Right lobe of liver (tissue), 6 donors: Measurements from ENCODE around the gene SKIC3. TPM values are rescaled to one million over a fixed set of nuclear protein-coding genes. Genes with fewer than 3 reads are reported as not detected.
A peak's percentile ranks its signal among the peaks of the same experiment; 100 is the strongest.

ENCODE experiments used
- ATAC-seq, 4 donors: fragments of 200-7000 bp; cut with Tn5 transposase; one replicate each; pipeline ENCODE4 v1.9.1; 2020; ENCODE audit warnings: mild to moderate bottlenecking in 4 of 4, moderate library complexity in 4 of 4
- DNase-seq, 3 donors: peaks; one replicate each; pipeline ENCODE4 v3.0.0-alpha.2; 2020
- H3K27ac ChIP-seq, 3 donors: fragments of 200-600 bp; one replicate each; pipeline ENCODE4 v1.8.0; 2022
- H3K27me3 ChIP-seq, 2 donors: fragments of 200-600 bp; one replicate each; pipeline ENCODE4 v1.8.0; 2022
- H3K36me3 ChIP-seq, 4 donors: fragments of 200-600 bp; sonication (generic) in 1 of 4; one replicate each; pipeline versions ENCODE4 v1.5.1 to v1.8.0; 2017 to 2022; ENCODE audit warnings: control low read depth in 1 of 4
- H3K4me1 ChIP-seq, 4 donors: fragments of 200-600 bp; sonication (generic) in 1 of 4; one replicate each; pipeline versions ENCODE4 v1.5.1 to v1.8.0; 2017 to 2022; ENCODE audit warnings: control low read depth in 1 of 4
- H3K4me3 ChIP-seq, 3 donors: fragments of 200-600 bp; one replicate each; pipeline ENCODE4 v1.8.0; 2022
- H3K9me3 ChIP-seq, 4 donors: fragments of 200-600 bp; sonication (generic) in 1 of 4; one replicate each; pipeline versions ENCODE4 v1.5.1 to v1.8.0; 2017 to 2022; ENCODE audit warnings: control low read depth in 1 of 4
- POLR2A ChIP-seq: fragments of 450-650 bp; IDR thresholded peaks from one replicate; pipeline ENCODE4 v1.6.1; 2017; ENCODE audit warnings: antibody characterized with exemption, mild to moderate bottlenecking
- WGBS: methylation state at CpG from one replicate; pipeline ENCODE4 v1.1.6; 2018; ENCODE audit warnings: low coverage, low lambda C conversion rate; ENCODE audit not compliant: insufficient coverage; ENCODE audit errors: missing lambda C conversion rate; 5-methylcytosine and 5-hydroxymethylcytosine counted together
- intact Hi-C, 2 donors: fragments of 100-400 bp; cut with DNase I; formaldehyde crosslinking; loops; one replicate each; pipeline versions ENCODE4 v1.11.2 to v1.14.1; 2022
- total RNA-seq, 6 experiments: library from RNA; depleted of rRNA in 2 of 6; stranded (reverse); fragments of >200 nt in 2 of 6; fragmentation: NEBNext Ultra II Directional in 3 of 6; extraction: Animal tissue kit (Norgen Biotek cat#: 25700) in 3 of 6; gene quantifications; one replicate each; pipeline versions ENCODE4 v1.1.0 to v1.2.4, GENCODE V29; 2016 to 2023
- TF ChIP-seq, protein P1 (sequence below), 4 donors: fragments of 200-600 bp in 3 of 4; fragments of 450-650 bp in 1 of 4; IDR thresholded peaks; one replicate each; pipeline versions ENCODE4 v1.5.1 to v1.8.0; 2016 to 2022; ENCODE audit warnings: antibody characterized with exemption in 4 of 4, mild to moderate bottlenecking in 2 of 4
- donor health status: DM: no; HTN: yes; CAD: no.
- donor health status: DM: no; HTN: no; CAD: no.
- donor health status: DM: no; HTN: no; CAD: no.
- donor health status: DM: no; HTN: yes; CAD: no.
- donor health status: DM: no; HTN: yes; CAD: no.

Gene SKIC3
- total RNA-seq, 6 experiments from 2014 or later = 29.0 to 42.2 (median 38.0) TPM

DNA sequence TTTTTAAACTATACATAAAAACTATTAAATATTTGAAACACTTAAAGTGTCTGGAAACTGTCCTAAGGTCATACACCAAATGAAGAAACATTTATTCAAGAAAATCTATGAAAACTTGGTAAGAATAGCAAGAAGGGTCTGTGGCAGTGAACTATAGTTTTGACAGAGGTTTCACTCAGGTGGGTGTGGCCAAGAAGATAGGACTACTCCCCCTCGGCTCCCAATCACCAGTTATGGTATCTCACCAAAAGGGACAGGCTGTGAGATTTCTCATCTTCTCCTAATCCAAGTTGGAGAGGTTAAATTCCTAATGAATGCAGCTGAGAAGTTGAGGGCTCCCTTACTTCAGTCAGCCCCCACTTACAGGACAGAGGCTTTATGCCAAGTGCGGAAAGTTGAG is 3.1 kb upstream of the SKIC3 start:
- intact Hi-C loops = no loop called here
- Histone ChIP-seq H3K27me3 (no peaks in the 10 kb centered on the region), H3K4me1 (peaks cover 0 to 16% (median 0%) of the 10 kb centered on the region in 4 donors), H3K27ac (no peak overlapping the region), H3K36me3 (no peaks in the 10 kb centered on the region), H3K9me3 (no peaks in the 10 kb centered on the region), H3K4me3 (no peak overlapping the region)
- 85% methylated on average over 2 of the region's 2 CpGs for WGBS
- DNase-seq (no peak), ATAC-seq (no peak)
- TF ChIP-seq, protein P1, sequence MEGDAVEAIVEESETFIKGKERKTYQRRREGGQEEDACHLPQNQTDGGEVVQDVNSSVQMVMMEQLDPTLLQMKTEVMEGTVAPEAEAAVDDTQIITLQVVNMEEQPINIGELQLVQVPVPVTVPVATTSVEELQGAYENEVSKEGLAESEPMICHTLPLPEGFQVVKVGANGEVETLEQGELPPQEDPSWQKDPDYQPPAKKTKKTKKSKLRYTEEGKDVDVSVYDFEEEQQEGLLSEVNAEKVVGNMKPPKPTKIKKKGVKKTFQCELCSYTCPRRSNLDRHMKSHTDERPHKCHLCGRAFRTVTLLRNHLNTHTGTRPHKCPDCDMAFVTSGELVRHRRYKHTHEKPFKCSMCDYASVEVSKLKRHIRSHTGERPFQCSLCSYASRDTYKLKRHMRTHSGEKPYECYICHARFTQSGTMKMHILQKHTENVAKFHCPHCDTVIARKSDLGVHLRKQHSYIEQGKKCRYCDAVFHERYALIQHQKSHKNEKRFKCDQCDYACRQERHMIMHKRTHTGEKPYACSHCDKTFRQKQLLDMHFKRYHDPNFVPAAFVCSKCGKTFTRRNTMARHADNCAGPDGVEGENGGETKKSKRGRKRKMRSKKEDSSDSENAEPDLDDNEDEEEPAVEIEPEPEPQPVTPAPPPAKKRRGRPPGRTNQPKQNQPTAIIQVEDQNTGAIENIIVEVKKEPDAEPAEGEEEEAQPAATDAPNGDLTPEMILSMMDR (IDR thresholded peaks at IDR 0.05) = no peak
- TF ChIP-seq POLR2A = no peak

DNA sequence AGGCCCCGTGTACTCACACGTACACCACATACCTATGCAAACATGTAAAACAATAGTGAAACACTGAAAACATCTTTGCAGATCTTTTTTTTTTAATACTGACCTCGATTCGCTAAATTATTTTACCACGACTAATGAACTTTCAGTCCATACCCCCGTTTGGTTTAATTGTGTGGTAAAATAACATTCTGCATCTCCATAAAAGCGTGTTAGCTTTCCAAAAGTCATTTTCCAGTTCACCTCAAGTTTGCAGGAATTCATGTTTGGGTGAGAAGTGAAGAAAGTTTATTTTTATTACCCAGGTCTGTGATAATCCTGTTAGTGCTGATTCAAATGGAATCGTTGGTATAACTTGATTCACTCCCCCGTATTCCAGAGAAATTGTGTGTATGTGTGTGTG is 776 bp upstream of the SKIC3 start:
- Histone ChIP-seq H3K27me3 (no peaks in the 10 kb centered on the region), H3K4me1 (peaks cover 0 to 16% (median 0%) of the 10 kb centered on the region in 4 donors), H3K4me3 (peak overlapping the region; percentile 74 to 83 (median 74)), H3K36me3 (no peaks in the 10 kb centered on the region), H3K27ac (peak overlapping the region; percentile 87 to 92 (median 88)), H3K9me3 (no peaks in the 10 kb centered on the region)
- DNase-seq (no peak), ATAC-seq (no peak)
- intact Hi-C loops = no loop called here
- TF ChIP-seq, protein P1 (IDR thresholded peaks at IDR 0.05) = no peak
- TF ChIP-seq POLR2A = no peak
- 0% methylated on average over 9 of the region's 9 CpGs for WGBS

DNA sequence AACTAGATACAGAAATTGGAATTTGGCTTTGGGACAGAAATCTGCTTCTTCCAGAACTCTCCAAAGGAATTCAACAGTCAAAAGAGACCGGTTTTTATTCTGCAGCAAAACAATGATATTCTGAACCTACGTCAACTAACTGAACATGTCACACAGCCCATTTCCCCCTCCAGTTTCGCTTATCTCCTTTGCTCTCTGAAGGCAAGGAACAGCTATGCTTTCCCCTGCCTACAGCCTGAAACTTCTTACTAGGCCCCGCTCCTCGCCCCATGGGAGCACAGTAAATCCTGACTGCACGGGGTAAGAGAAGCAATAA is 488 bp downstream of the SKIC3 start:
- H3K27me3 ChIP-seq = no peaks in the 10 kb centered on the region
- H3K9me3 ChIP-seq = no peaks in the 10 kb centered on the region
- peaks cover 0 to 4% (median under 1%) of the 10 kb centered on the region in 4 donors for H3K36me3 ChIP-seq
- 0% methylated on average over 6 of the region's 6 CpGs for whole genome bisulfite sequencing
- DNase-seq (no peak), ATAC-seq (peak; percentile 36 to 50 (median 38))
- intact Hi-C loops = no loop called here
- peak overlapping the region; percentile 74 to 83 (median 74) for H3K4me3 ChIP-seq
- peak overlapping the region; percentile 87 to 92 (median 88) for H3K27ac ChIP-seq
- peaks cover 0 to 16% (median 0%) of the 10 kb centered on the region in 4 donors for H3K4me1 ChIP-seq
- no peak for TF ChIP-seq POLR2A
- TF ChIP-seq, protein P1 (IDR thresholded peaks at IDR 0.05) = no peak

DNA sequence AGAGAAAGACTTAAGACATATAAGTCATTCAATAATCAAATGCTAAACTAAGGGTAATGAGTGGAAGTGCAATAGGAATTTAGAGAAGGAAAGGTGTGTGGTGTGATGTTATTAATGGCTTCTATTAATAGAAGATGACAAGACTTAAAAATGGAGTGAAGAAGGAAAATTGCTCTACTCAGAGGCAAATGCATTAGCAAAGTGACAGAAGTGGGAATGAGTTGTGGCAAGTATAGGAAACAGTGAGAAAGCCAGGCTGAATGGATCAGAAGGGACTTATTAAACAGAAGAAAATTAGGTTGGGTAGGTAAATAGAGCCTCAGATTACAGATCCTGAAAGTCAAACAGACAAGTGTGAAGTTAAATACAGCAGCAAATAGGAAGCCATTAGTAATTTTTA is 5.7 kb downstream of the SKIC3 start:
- intact Hi-C loops = no loop called here
- Histone ChIP-seq H3K4me3 (no peak overlapping the region), H3K27ac (no peak overlapping the region), H3K36me3 (peaks cover 4 to 29% (median 5%) of the 10 kb centered on the region in 4 donors), H3K9me3 (no peaks in the 10 kb centered on the region), H3K27me3 (no peaks in the 10 kb centered on the region), H3K4me1 (peaks cover 0 to 7% (median 0%) of the 10 kb centered on the region in 4 donors)
- ATAC-seq (no peak), DNase-seq (no peak)
- TF ChIP-seq, protein P1 (IDR thresholded peaks at IDR 0.05) = no peak
